ENCODE results near the gene TMEM171.

- TF ChIP-seq CTCF (conservative IDR thresholded peaks at IDR 0.05; ENCODE audit: low read depth, low read length) (no peak), RFX5 (IDR thresholded peaks at IDR 0.05; ENCODE audit: low read depth, low read length) (no peak)
Observed at GRCh38 chr5:73131711-73132425, 11.5 kb downstream of the TMEM171 start.
